Endothelial cell of umbilical vein (primary cell): ENCODE measurements around the gene GBE1. TPM values are rescaled to one million over a fixed set of nuclear protein-coding genes. Genes with fewer than 3 reads are reported as not detected.

Experiments used
- BruUV-seq: library from RNA; stranded (reverse); fragments of 400-500 nt; replicated peaks from 2 replicates; lab custom pipeline; 2021; lab: Mats Ljungman, UMichigan
- CTCF ChIA-PET: fragments of 300-600, 350-600 bp; sonication (Branson Sonifier 250); formaldehyde crosslinking; loops from one replicate; lab custom pipeline; 2021; ENCODE audit warnings: antibody characterized with exemption, inconsistent platforms; lab: Charles Lee
- POLR2A ChIA-PET: fragments of 300-600, 350-600 bp; sonication (Branson Sonifier 250); formaldehyde crosslinking; loops from one replicate; lab custom pipeline; 2021; ENCODE audit warnings: antibody characterized with exemption, inconsistent platforms; lab: Charles Lee
- DNase-seq: peaks from one replicate; pipeline ENCODE4 v3.0.0-alpha.2; 2011; ENCODE audit warnings: low read depth, low spot score
- FAIRE-seq: peaks from 2 replicates; lab custom pipeline; 2011; peaks lifted over from hg19 to GRCh38; lab: Jason Lieb, UNC
- H2AFZ ChIP-seq: 2 replicates; pipeline ENCODE4 v1.6.0; 2012; ENCODE audit warnings: low read depth, low read length, control low read depth, inconsistent platforms
- H3K27ac ChIP-seq: 2 replicates; pipeline ENCODE4 v1.5.1; 2011; ENCODE audit warnings: low read depth, mild to moderate bottlenecking, control low read depth, low read length, moderate library complexity; ENCODE audit not compliant: insufficient read depth
- H3K27me3 ChIP-seq, 2 experiments: 2 replicates each; pipeline versions ENCODE4 v1.6.0 to v1.6.1; 2011; ENCODE audit warnings: low read length in 2 of 2, mixed read lengths in 1 of 2; ENCODE audit not compliant: control insufficient read depth in 2 of 2, insufficient read depth in 2 of 2
- H3K36me3 ChIP-seq, 2 experiments: 2 replicates in 1 of 2; 3 replicates in 1 of 2; pipeline ENCODE4 v1.5.1; 2011; ENCODE audit warnings: low read length in 2 of 2, mild to moderate bottlenecking in 1 of 2, moderate library complexity in 1 of 2; ENCODE audit not compliant: control insufficient read depth in 2 of 2, insufficient read depth in 2 of 2; ENCODE audit errors: extremely low read depth in 1 of 2
- H3K4me1 ChIP-seq: 3 replicates; pipeline ENCODE4 v1.5.1; 2011; ENCODE audit warnings: mild to moderate bottlenecking, low read length; ENCODE audit not compliant: control insufficient read depth, insufficient read depth; ENCODE audit errors: extremely low read depth
- H3K4me2 ChIP-seq: 2 replicates; pipeline ENCODE4 v1.6.1; 2011; ENCODE audit warnings: low read length, control low read depth, mixed read lengths; ENCODE audit not compliant: insufficient read depth
- H3K4me3 ChIP-seq, 3 experiments: fragments of 200-600 bp in 1 of 3; sonication (generic), shearing (Covaris generic) in 1 of 3; replicated peaks in 1 of 3; 2 replicates each; pipeline ENCODE4 v1.5.1; 2011 to 2016; ENCODE audit warnings: control low read depth in 3 of 3, low read length in 3 of 3, mild to moderate bottlenecking in 2 of 3, inconsistent platforms in 1 of 3, low read depth in 1 of 3, moderate library complexity in 1 of 3; ENCODE audit not compliant: insufficient read depth in 1 of 3
- H3K79me2 ChIP-seq: 2 replicates; pipeline ENCODE4 v1.6.0; 2012; ENCODE audit warnings: low read length, inconsistent platforms; ENCODE audit not compliant: control insufficient read depth, insufficient read depth
- H3K9ac ChIP-seq: replicated peaks from 2 replicates; pipeline ENCODE3; 2011; ENCODE audit warnings: low read length, control low read depth; ENCODE audit not compliant: insufficient read depth; ENCODE audit errors: extremely low read depth
- H3K9me1 ChIP-seq: replicated peaks from 3 replicates; pipeline ENCODE4 v1.6.0; 2011; ENCODE audit warnings: mild to moderate bottlenecking, low read length; ENCODE audit not compliant: control insufficient read depth, insufficient read depth; ENCODE audit errors: extremely low read depth
- H3K9me3 ChIP-seq: replicated peaks from 2 replicates; pipeline ENCODE4 v1.5.1; 2012; ENCODE audit warnings: low read length, inconsistent platforms; ENCODE audit not compliant: control insufficient read depth, insufficient read depth
- H4K20me1 ChIP-seq: replicated peaks from 2 replicates; pipeline ENCODE3; 2011; ENCODE audit warnings: mild to moderate bottlenecking, low read length; ENCODE audit not compliant: control insufficient read depth, insufficient read depth; ENCODE audit errors: extremely low read depth
- CTCF ChIP-seq, 2 donors: IDR thresholded peaks; 1 replicate in 1 of 2; 2 replicates in 1 of 2; pipeline ENCODE4 v1.5.1; 2011; ENCODE audit warnings: low read length in 2 of 2, mild to moderate bottlenecking in 2 of 2, moderate library complexity in 2 of 2, control low read depth in 1 of 2, inconsistent platforms in 1 of 2, low read depth in 1 of 2; ENCODE audit not compliant: insufficient read depth in 1 of 2; ENCODE audit errors: extremely low read depth in 1 of 2
- EZH2 ChIP-seq: IDR thresholded peaks from 2 replicates; pipeline ENCODE4 v1.6.1; 2012; ENCODE audit warnings: borderline replicate concordance, low read depth, mild to moderate bottlenecking, moderate library complexity, low read length, inconsistent platforms; ENCODE audit not compliant: severe bottlenecking
- FOS ChIP-seq: IDR thresholded peaks from 2 replicates; pipeline ENCODE4 v1.6.1; 2011; ENCODE audit warnings: mild to moderate bottlenecking, low read length, moderate library complexity, borderline replicate concordance; ENCODE audit not compliant: insufficient read depth
- GATA2 ChIP-seq: IDR thresholded peaks from 2 replicates; pipeline ENCODE4 v1.7.0; 2011; ENCODE audit warnings: low read depth, mild to moderate bottlenecking, moderate library complexity, mixed read lengths, low read length; ENCODE audit not compliant: insufficient read length, insufficient read depth
- JUN ChIP-seq: IDR thresholded peaks from 2 replicates; pipeline ENCODE4 v1.6.1; 2011; ENCODE audit warnings: borderline replicate concordance, low read depth; ENCODE audit not compliant: insufficient read length, insufficient read depth
- MAX ChIP-seq: IDR thresholded peaks from 2 replicates; pipeline ENCODE4 v1.6.1; 2011; ENCODE audit not compliant: insufficient read depth, insufficient read length
- MYC ChIP-seq: IDR thresholded peaks from one replicate; pipeline ENCODE4 v1.6.1; 2011; ENCODE audit warnings: mild to moderate bottlenecking, low read depth, low read length
- POLR2A ChIP-seq: IDR thresholded peaks from 2 replicates; pipeline ENCODE4 v1.6.1; 2012; ENCODE audit warnings: low read depth, mild to moderate bottlenecking, control low read depth, low read length
- POLR2AphosphoS5 ChIP-seq: IDR thresholded peaks from 2 replicates; pipeline ENCODE4 v1.6.1; 2012; ENCODE audit warnings: low read depth, mild to moderate bottlenecking, control low read depth, low read length, moderate library complexity; ENCODE audit not compliant: insufficient read depth
- dilution Hi-C: fragments of 300-500 bp; cut with MboI; formaldehyde crosslinking; loops from one replicate; pipeline ENCODE4 v1.15.0; 2019; ENCODE audit warnings: low sequenced_read_pairs; ENCODE audit not compliant: extremely low pct_ligation_motif_present
- intact Hi-C: fragments of 100-400 bp; cut with micrococcal nuclease; formaldehyde crosslinking; loops from one replicate; pipeline ENCODE4 v1.10.0; 2022
- polyA plus RNA-seq, 4 experiments: library from polyadenylated mRNA; depleted of rRNA in 3 of 4; stranded (reverse) in 3 of 4; unstranded in 1 of 4; fragments of >200 nt; gene quantifications; 2 replicates each; pipeline versions ENCODE4 v1.2.1 to v1.2.3, GENCODE V29; 2011 to 2012; ENCODE audit warnings: missing spikeins in 1 of 4
- total RNA-seq: library from RNA; stranded (reverse); gene quantifications from 2 replicates; pipeline ENCODE4 v1.2.3, GENCODE V29; 2021

The GBE1 gene
- total and polyA plus RNA-seq, 2 donors (not counting 3 experiments of a cell fraction or from before 2014, with no cell fraction given): 35.9 to 110 TPM

GRCh38 chr3:81752604-81753003, 8.8 kb downstream of the GBE1 start:
- TF ChIP-seq EZH2 (no peak), FOS (no peak), POLR2AphosphoS5 (no peak), MAX (no peak), GATA2 (no peak), MYC (no peak), CTCF (IDR thresholded peaks at IDR 0.05; ENCODE audit: extremely low read depth in 1 of 2, insufficient read depth in 1 of 2, low read depth in 1 of 2, low read length in 2 of 2) (no peak), POLR2A (no peak), JUN (no peak)
- H4K20me1 ChIP-seq: no peaks in the 10 kb centered on the region
- intact Hi-C loops: no loop called here
- no peaks in the 10 kb centered on the region for H3K9me3 ChIP-seq
- peaks cover 89% of the 10 kb centered on the region for H3K79me2 ChIP-seq
- POLR2A ChIA-PET: interaction anchor here (1.2 kb wide), 1 partner anchor 9 kb away, joined by 3 read pairs; the partner anchor contains the start of gene GBE1
- H3K4me1 ChIP-seq: peaks cover 7% of the 10 kb centered on the region
- H2AFZ ChIP-seq: no peak overlapping the region
- H3K9ac ChIP-seq: no peak overlapping the region
- CTCF ChIA-PET: interaction anchor here (0.9 to 1.0 kb wide), 3 partner anchors 8 to 84 kb away, joined by 3 to 5 read pairs (median 4); no protein-coding TSS in a partner anchor
- no peaks in the 10 kb centered on the region for H3K27me3 ChIP-seq
- no TSS peak for BruUV-seq
- H3K9me1 ChIP-seq: no peaks in the 10 kb centered on the region
- peaks cover 0 to 2% of the 10 kb centered on the region in 2 experiments for H3K36me3 ChIP-seq
- no peak overlapping the region for H3K4me3 ChIP-seq
- FAIRE-seq (no peak), DNase-seq (no peak)
- no peak overlapping the region for H3K4me2 ChIP-seq
- dilution Hi-C loops: no loop called here
- H3K27ac ChIP-seq: no peak overlapping the region
